ENCODE measurements around the gene KLK3. TPM values are rescaled to one million over a fixed set of nuclear protein-coding genes. Genes with fewer than 3 reads are reported as not detected.

The KLK3 gene
- total RNA-seq, 1 donor from 2014 or later: not detected

- Mint-ChIP-seq H3K4me1 (ENCODE audit: unreplicated experiment) (no peaks in the 10 kb centered on the region), H3K27me3 (ENCODE audit: unreplicated experiment) (peaks cover 21% of the 10 kb centered on the region), H3K36me3 (ENCODE audit: low read depth, unreplicated experiment) (no peaks in the 10 kb centered on the region), H3K4me3 (ENCODE audit: unreplicated experiment) (no peak overlapping the region), H3K9me3 (ENCODE audit: unreplicated experiment) (no peaks in the 10 kb centered on the region), H3K27ac (ENCODE audit: unreplicated experiment) (no peak overlapping the region)
- no peak for DNase-seq (ENCODE audit: low spot score)
- no peak for TF ChIP-seq CTCF (IDR thresholded peaks at IDR 0.05; ENCODE audit: unreplicated experiment)
Measured at GRCh38 chr19:50839712-50840655, 14.7 kb upstream of the KLK3 start.

- H3K27me3 Mint-ChIP-seq (ENCODE audit: unreplicated experiment): peaks cover 16% of the 10 kb centered on the region
- no peaks in the 10 kb centered on the region for H3K4me1 Mint-ChIP-seq (ENCODE audit: unreplicated experiment)
- no peak overlapping the region for H3K4me3 Mint-ChIP-seq (ENCODE audit: unreplicated experiment)
- no peaks in the 10 kb centered on the region for H3K9me3 Mint-ChIP-seq (ENCODE audit: unreplicated experiment)
- DNase-seq (ENCODE audit: low spot score): no peak
- TF ChIP-seq CTCF (IDR thresholded peaks at IDR 0.05; ENCODE audit: unreplicated experiment): no peak
- no peaks in the 10 kb centered on the region for H3K36me3 Mint-ChIP-seq (ENCODE audit: low read depth, unreplicated experiment)
- no peak overlapping the region for H3K27ac Mint-ChIP-seq (ENCODE audit: unreplicated experiment)
Measured at GRCh38 chr19:50842130-50842529, 12.6 kb upstream of the KLK3 start.

GRCh38 chr19:50843205-50843604, 11.5 kb upstream of the KLK3 start:
- TF ChIP-seq CTCF (IDR thresholded peaks at IDR 0.05; ENCODE audit: unreplicated experiment): no peak
- H3K4me1 Mint-ChIP-seq (ENCODE audit: unreplicated experiment): no peaks in the 10 kb centered on the region
- H3K4me3 Mint-ChIP-seq (ENCODE audit: unreplicated experiment): no peak overlapping the region
- no peaks in the 10 kb centered on the region for H3K36me3 Mint-ChIP-seq (ENCODE audit: low read depth, unreplicated experiment)
- no peak overlapping the region for H3K27ac Mint-ChIP-seq (ENCODE audit: unreplicated experiment)
- H3K9me3 Mint-ChIP-seq (ENCODE audit: unreplicated experiment): no peaks in the 10 kb centered on the region
- DNase-seq (ENCODE audit: low spot score): no peak
- H3K27me3 Mint-ChIP-seq (ENCODE audit: unreplicated experiment): peaks cover 12% of the 10 kb centered on the region

GRCh38 chr19:50843701-50844221, 11.0 kb upstream of the KLK3 start:
- DNase-seq (ENCODE audit: low spot score): no peak
- no peak overlapping the region for H3K4me3 Mint-ChIP-seq (ENCODE audit: unreplicated experiment)
- H3K4me1 Mint-ChIP-seq (ENCODE audit: unreplicated experiment): no peaks in the 10 kb centered on the region
- TF ChIP-seq CTCF (IDR thresholded peaks at IDR 0.05; ENCODE audit: unreplicated experiment): no peak
- no peaks in the 10 kb centered on the region for H3K36me3 Mint-ChIP-seq (ENCODE audit: low read depth, unreplicated experiment)
- peaks cover 15% of the 10 kb centered on the region for H3K27me3 Mint-ChIP-seq (ENCODE audit: unreplicated experiment)
- H3K9me3 Mint-ChIP-seq (ENCODE audit: unreplicated experiment): no peaks in the 10 kb centered on the region
- H3K27ac Mint-ChIP-seq (ENCODE audit: unreplicated experiment): no peak overlapping the region

Measured in endothelial cell (in vitro differentiated cells).